Cardiac muscle cell (in vitro differentiated cells and primary cell): ENCODE measurements around the gene OXGR1. TPM values are rescaled to one million over a fixed set of nuclear protein-coding genes. Genes with fewer than 3 reads are reported as not detected.

Experiments used
- DNase-seq, 2 donors: peaks; one replicate each; pipeline versions ENCODE4 v3.0.0 to v3.0.0-alpha.2; 2010 to 2017; ENCODE audit warnings: low read depth in 1 of 2, low spot score in 1 of 2
- H3K27ac ChIP-seq: fragments of 200-600 bp; sonication (generic); 2 replicates; pipeline ENCODE4 v1.5.1; 2016
- H3K27me3 ChIP-seq: fragments of 200-600 bp; sonication (generic); 2 replicates; pipeline ENCODE4 v1.6.0; 2016; ENCODE audit warnings: control low read depth
- H3K36me3 ChIP-seq: fragments of 200-600 bp; sonication (generic); 2 replicates; pipeline ENCODE4 v1.5.1; 2016; ENCODE audit warnings: control low read depth
- H3K4me1 ChIP-seq: fragments of 200-600 bp; sonication (generic); 2 replicates; pipeline ENCODE4 v1.8.1; 2017; ENCODE audit warnings: low read depth, mild to moderate bottlenecking, mixed run types
- H3K4me3 ChIP-seq: fragments of 200-600 bp; sonication (generic); 2 replicates; pipeline ENCODE4 v1.5.1; 2016; ENCODE audit warnings: mild to moderate bottlenecking
- H3K9me3 ChIP-seq: fragments of 200-600 bp; sonication (generic); 2 replicates; pipeline ENCODE4 v1.5.1; 2017; ENCODE audit warnings: low read depth, mild to moderate bottlenecking, control low read depth
- CTCF ChIP-seq: IDR thresholded peaks from 2 replicates; pipeline ENCODE4 v1.5.1; 2012; ENCODE audit warnings: low read depth, mild to moderate bottlenecking, low read length
- polyA plus RNA-seq: library from polyadenylated mRNA; unstranded; fragments of >200 nt; fragmentation: Nextera tagmentation; extraction: Ambion mirVana; gene quantifications from 2 replicates; pipeline ENCODE4 v1.2.1, GENCODE V29; 2016
- total RNA-seq: library from RNA; depleted of rRNA; stranded (reverse); fragments of >200 nt; gene quantifications from 2 replicates; pipeline ENCODE4 v1.2.3, GENCODE V29; 2016

OXGR1 gene
- total and polyA plus RNA-seq, 2 experiments from 2014 or later: not detected

DNA sequence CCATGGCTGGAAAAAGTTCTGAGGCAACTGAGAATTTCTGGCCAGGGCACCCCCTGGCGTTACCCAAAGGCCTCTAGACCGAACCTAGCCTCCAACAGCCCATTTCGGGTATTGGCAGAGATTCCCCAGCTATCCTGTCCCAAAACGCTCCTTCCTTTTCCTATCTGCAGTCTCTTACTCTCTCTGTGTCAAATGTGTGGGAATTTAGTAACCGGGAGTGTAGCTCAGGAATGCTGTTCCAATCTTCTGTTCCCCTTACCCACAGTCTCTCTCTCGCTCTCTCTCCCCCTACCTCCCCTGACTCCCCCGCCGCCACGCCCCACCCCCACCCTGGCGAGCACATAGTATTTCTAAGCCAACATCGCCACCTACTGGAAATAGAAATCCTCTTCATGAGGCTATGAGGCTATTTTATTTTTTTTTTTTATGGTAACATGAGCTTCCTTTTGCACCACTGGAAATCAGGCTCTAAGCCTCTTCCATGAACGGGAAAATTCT lies 27.0 kb downstream of the OXGR1 start:
- DNase-seq: no peak
- Histone ChIP-seq H3K36me3 (no peaks in the 10 kb centered on the region), H3K9me3 (no peaks in the 10 kb centered on the region), H3K4me1 (no peaks in the 10 kb centered on the region), H3K4me3 (no peak overlapping the region), H3K27me3 (no peaks in the 10 kb centered on the region), H3K27ac (no peak overlapping the region)
- TF ChIP-seq CTCF: no peak

DNA sequence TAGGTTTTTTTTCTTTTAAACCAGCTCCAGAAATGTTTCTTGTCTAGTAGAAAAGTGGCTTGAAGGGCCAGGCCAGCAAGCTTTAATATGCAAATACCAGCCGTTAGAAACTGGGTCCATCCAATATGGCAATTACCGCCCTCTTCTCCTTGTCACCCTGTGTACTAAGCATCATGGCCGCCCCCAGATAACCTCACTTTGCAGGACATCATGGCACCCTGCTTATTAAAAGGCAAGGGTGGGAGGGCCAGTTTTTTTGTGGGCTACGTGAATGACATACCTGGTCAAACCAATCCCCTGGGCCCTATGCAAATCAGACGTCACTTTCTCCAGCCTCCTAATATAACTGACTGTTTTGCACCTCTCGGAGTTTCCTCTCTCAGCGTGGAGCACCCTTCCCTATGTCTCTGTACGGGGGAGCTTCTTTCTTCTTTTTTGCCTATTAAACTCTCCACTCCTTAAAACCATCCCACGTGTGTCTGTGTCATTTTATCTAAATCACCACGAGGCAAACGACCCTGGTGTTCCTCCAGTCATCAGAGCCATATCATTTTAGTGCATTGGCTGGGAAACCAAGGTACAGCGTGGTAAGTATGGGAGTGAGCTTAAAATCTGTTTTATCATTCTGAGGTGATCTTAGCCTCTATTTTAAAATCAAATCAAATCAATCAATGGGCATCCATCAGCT lies 27.7 kb downstream of the OXGR1 start:
- DNase-seq: no peak
- no peak for TF ChIP-seq CTCF
- Histone ChIP-seq H3K27ac (no peak overlapping the region), H3K9me3 (no peaks in the 10 kb centered on the region), H3K36me3 (no peaks in the 10 kb centered on the region), H3K27me3 (no peaks in the 10 kb centered on the region), H3K4me1 (no peaks in the 10 kb centered on the region), H3K4me3 (no peak overlapping the region)

DNA sequence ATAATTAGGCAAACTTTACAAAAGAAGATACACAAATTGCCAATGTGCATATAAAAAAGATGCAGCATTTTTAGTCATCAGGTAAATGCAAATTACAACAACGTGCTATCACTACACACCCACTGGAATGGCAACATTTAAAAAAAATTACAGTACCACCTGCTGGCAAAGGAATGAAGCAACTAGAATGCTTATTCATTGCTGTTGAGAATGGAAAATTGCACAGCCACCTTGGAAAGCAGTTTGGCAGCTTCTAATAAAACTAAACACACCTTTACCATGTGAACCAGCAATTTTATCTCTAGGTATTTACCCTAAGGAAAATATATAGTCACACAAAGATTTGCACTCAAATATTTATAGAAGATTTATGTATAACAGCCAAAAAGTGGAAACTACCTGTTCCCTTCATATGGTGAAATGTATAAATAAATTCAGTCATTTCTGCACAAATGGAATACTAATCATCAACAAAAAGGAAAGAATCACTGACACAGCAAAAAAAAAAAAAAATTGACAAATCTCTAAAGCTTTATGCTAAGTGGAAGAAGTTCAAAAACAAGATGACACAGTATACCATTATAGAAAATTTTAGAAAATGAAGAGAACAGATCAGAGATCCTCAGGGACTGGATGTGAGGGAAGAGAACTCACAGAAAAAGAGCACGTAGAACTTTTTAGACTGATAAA lies 30.3 kb downstream of the OXGR1 start:
- H3K9me3 ChIP-seq: no peaks in the 10 kb centered on the region
- no peak for DNase-seq
- no peaks in the 10 kb centered on the region for H3K36me3 ChIP-seq
- H3K27me3 ChIP-seq: no peaks in the 10 kb centered on the region
- no peak for TF ChIP-seq CTCF
- H3K4me1 ChIP-seq: no peaks in the 10 kb centered on the region
- no peak overlapping the region for H3K4me3 ChIP-seq
- H3K27ac ChIP-seq: no peak overlapping the region

DNA sequence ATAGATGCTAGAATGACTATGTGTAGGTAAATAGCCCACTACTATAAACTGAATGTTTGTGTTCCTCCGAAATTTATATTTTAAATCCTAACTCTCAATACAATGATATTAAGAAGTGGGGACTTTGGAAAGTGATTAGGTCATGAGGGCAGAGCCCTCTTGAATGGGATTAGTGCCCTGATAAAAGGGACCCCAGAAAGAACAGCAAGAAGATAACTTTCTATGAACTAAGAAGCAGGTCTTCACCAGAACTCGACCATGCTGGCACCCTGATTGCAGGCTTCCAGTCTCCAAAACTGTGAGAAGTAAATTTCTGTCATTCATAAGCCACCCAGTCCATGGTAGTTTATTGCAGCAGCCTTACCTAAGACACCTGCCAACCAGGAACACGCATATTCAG lies 33.9 kb downstream of the OXGR1 start:
- no peak overlapping the region for H3K4me3 ChIP-seq
- no peak for DNase-seq
- TF ChIP-seq CTCF: no peak
- H3K4me1 ChIP-seq: no peaks in the 10 kb centered on the region
- H3K9me3 ChIP-seq: no peaks in the 10 kb centered on the region
- no peaks in the 10 kb centered on the region for H3K36me3 ChIP-seq
- no peak overlapping the region for H3K27ac ChIP-seq
- H3K27me3 ChIP-seq: no peaks in the 10 kb centered on the region

DNA sequence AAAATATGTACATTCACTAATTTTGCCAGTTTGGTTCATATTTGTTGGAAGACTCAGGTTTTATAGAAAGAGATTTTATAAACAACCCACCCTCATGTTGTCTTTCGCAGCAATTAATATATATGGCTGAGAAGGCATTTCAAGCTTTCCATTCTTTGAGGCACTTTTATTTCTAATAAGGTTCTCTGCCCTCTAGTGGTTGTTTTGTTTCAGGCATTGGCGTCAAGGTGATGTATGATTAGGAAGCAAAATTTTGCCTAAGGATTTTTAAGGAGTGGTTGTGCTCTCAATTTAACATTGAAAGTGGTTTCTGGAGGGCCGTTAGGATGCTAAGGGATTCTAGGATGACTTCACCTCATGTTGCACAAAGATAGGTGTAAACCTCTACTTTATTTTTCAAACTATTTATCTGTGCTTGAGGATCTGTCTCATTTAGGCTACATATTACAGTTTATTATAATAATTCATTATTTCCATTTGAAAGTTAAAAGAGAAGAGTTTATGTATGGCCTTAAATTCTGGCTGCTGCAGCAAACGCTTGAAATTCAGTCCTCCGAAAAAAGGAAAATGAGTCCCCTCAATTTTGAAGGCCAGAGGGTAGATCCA lies 35.9 kb downstream of the OXGR1 start:
- peak; percentile 86 for TF ChIP-seq CTCF
- no peaks in the 10 kb centered on the region for H3K36me3 ChIP-seq
- H3K9me3 ChIP-seq: no peaks in the 10 kb centered on the region
- no peaks in the 10 kb centered on the region for H3K4me1 ChIP-seq
- H3K27me3 ChIP-seq: no peaks in the 10 kb centered on the region
- H3K27ac ChIP-seq: no peak overlapping the region
- DNase-seq: peak; percentile 46 to 71
- H3K4me3 ChIP-seq: no peak overlapping the region
